Mesenchymal stem cell (in vitro differentiated cells and primary cell): ENCODE results near the gene CYP39A1.

Experiments
- DNase-seq: peaks from one replicate; pipeline ENCODE4 v3.0.0-alpha.2; 2013
- H2AFZ ChIP-seq: one replicate; pipeline ENCODE4 v1.6.1; 2013; ENCODE audit warnings: low read depth, mild to moderate bottlenecking, control low read depth, inconsistent platforms, low read length, moderate library complexity
- H2AK5ac ChIP-seq: 2 replicates; pipeline ENCODE4 v1.6.1; 2013; ENCODE audit warnings: low read length, moderate library complexity, mild to moderate bottlenecking, inconsistent platforms; ENCODE audit not compliant: severe bottlenecking
- H2BK120ac ChIP-seq: one replicate; pipeline ENCODE4 v1.6.1; 2013; ENCODE audit warnings: low read depth, mild to moderate bottlenecking, inconsistent platforms, low read length, moderate library complexity
- H2BK12ac ChIP-seq, 2 experiments: one replicate each; pipeline ENCODE4 v1.6.1; 2013; ENCODE audit warnings: inconsistent platforms in 2 of 2, low read length in 2 of 2, mild to moderate bottlenecking in 2 of 2, moderate library complexity in 2 of 2, control low read depth in 1 of 2
- H2BK15ac ChIP-seq: one replicate; pipeline ENCODE4 v1.6.1; 2013; ENCODE audit warnings: mild to moderate bottlenecking, low read depth, inconsistent platforms; ENCODE audit not compliant: poor library complexity, severe bottlenecking
- H2BK5ac ChIP-seq: 2 replicates; pipeline ENCODE4 v1.6.1; 2013; ENCODE audit warnings: low read depth, mild to moderate bottlenecking, low read length, control low read depth, inconsistent platforms; ENCODE audit not compliant: poor library complexity, severe bottlenecking
- H3K14ac ChIP-seq, 2 experiments: one replicate each; pipeline ENCODE4 v1.6.1; 2013; ENCODE audit warnings: inconsistent platforms in 2 of 2, low read length in 2 of 2, control low read depth in 1 of 2, mild to moderate bottlenecking in 1 of 2, moderate library complexity in 1 of 2
- H3K18ac ChIP-seq, 2 experiments: one replicate each; pipeline ENCODE4 v1.6.1; 2013; ENCODE audit warnings: inconsistent platforms in 2 of 2, low read length in 2 of 2, control low read depth in 1 of 2, low read depth in 1 of 2, mild to moderate bottlenecking in 1 of 2
- H3K23ac ChIP-seq, 2 experiments: one replicate each; pipeline ENCODE4 v1.6.1; 2013; ENCODE audit warnings: inconsistent platforms in 2 of 2, low read length in 2 of 2, mild to moderate bottlenecking in 2 of 2, moderate library complexity in 2 of 2, control low read depth in 1 of 2
- H3K27ac ChIP-seq: 2 replicates; pipeline ENCODE4 v1.5.1; 2013; ENCODE audit warnings: mild to moderate bottlenecking, moderate library complexity, low read length, control low read depth, inconsistent platforms; ENCODE audit not compliant: poor library complexity, severe bottlenecking
- H3K27me3 ChIP-seq, 2 experiments: 2 replicates each; pipeline versions ENCODE4 v1.6.1 to v1.7.0; 2013; ENCODE audit warnings: low read length in 2 of 2, mild to moderate bottlenecking in 2 of 2, moderate library complexity in 2 of 2, control low read depth in 1 of 2, inconsistent platforms in 1 of 2; ENCODE audit not compliant: control insufficient read depth in 1 of 2, insufficient read depth in 1 of 2
- H3K36me3 ChIP-seq, 2 experiments: 2 replicates each; pipeline versions ENCODE4 v1.6.1 to v1.7.0; 2013; ENCODE audit warnings: low read length in 2 of 2, control low read depth in 1 of 2, inconsistent platforms in 1 of 2, low read depth in 1 of 2, mild to moderate bottlenecking in 1 of 2; ENCODE audit not compliant: insufficient read depth in 2 of 2, control insufficient read depth in 1 of 2
- H3K4ac ChIP-seq, 2 experiments: one replicate each; pipeline ENCODE4 v1.6.1; 2013; ENCODE audit warnings: inconsistent platforms in 2 of 2, low read length in 2 of 2, mild to moderate bottlenecking in 2 of 2, moderate library complexity in 2 of 2, control low read depth in 1 of 2, low read depth in 1 of 2
- H3K4me1 ChIP-seq: 2 replicates; pipeline ENCODE4 v1.6.1; 2013; ENCODE audit warnings: low read depth, low read length, control low read depth; ENCODE audit not compliant: control insufficient read depth, insufficient read depth
- H3K4me2 ChIP-seq: 2 replicates; pipeline ENCODE4 v1.6.1; 2013; ENCODE audit warnings: low read length, mild to moderate bottlenecking, inconsistent platforms; ENCODE audit not compliant: poor library complexity, severe bottlenecking
- H3K4me3 ChIP-seq, 2 experiments: 2 replicates each; pipeline versions ENCODE4 v1.5.1 to v1.7.0; 2013; ENCODE audit warnings: low read length in 2 of 2, mild to moderate bottlenecking in 2 of 2, control low read depth in 1 of 2, low read depth in 1 of 2; ENCODE audit not compliant: insufficient read depth in 1 of 2
- H3K79me1 ChIP-seq: replicated peaks from 2 replicates; pipeline ENCODE4 v1.6.1; 2013; ENCODE audit warnings: mild to moderate bottlenecking, control low read depth, low read length, inconsistent platforms; ENCODE audit not compliant: poor library complexity, severe bottlenecking
- H3K9ac ChIP-seq: 2 replicates; pipeline ENCODE4 v1.7.0; 2013; ENCODE audit warnings: mild to moderate bottlenecking, low read length, moderate library complexity
- H3K9me3 ChIP-seq: 2 replicates; pipeline ENCODE4 v1.7.0; 2013; ENCODE audit warnings: mild to moderate bottlenecking, low read length; ENCODE audit not compliant: control insufficient read depth
- H4K8ac ChIP-seq: one replicate; pipeline ENCODE4 v1.6.1; 2013; ENCODE audit warnings: inconsistent platforms, mild to moderate bottlenecking, low read length, moderate library complexity
- H4K91ac ChIP-seq: one replicate; pipeline ENCODE4 v1.6.1; 2013; ENCODE audit warnings: mild to moderate bottlenecking, low read length, inconsistent platforms
- WGBS: methylation state at CpG from one replicate; pipeline ENCODE4 v1.1.7; 2013; ENCODE audit warnings: mixed read lengths; 5-methylcytosine and 5-hydroxymethylcytosine counted together

Gene CYP39A1

GRCh38 chr6:46586906-46587305 is 65.7 kb downstream of the CYP39A1 start:
- H3K14ac ChIP-seq, result no peak overlapping the region
- no peak overlapping the region for H3K27ac ChIP-seq
- DNase-seq, result no peak
- no peak overlapping the region for H2AFZ ChIP-seq
- H3K9ac ChIP-seq, result no peak overlapping the region
- H3K36me3 ChIP-seq, result no peaks in the 10 kb centered on the region
- H4K8ac ChIP-seq, result no peak overlapping the region
- no peaks in the 10 kb centered on the region for H3K27me3 ChIP-seq
- H3K18ac ChIP-seq, result no peak overlapping the region
- no peak overlapping the region for H2BK12ac ChIP-seq
- no peaks in the 10 kb centered on the region for H3K9me3 ChIP-seq
- no peaks in the 10 kb centered on the region for H3K4me1 ChIP-seq
- H3K4me3 ChIP-seq, result no peak overlapping the region
- H2BK5ac ChIP-seq, result no peak overlapping the region
- no peaks in the 10 kb centered on the region for H3K79me1 ChIP-seq
- no peak overlapping the region for H4K91ac ChIP-seq
- H3K23ac ChIP-seq, result no peak overlapping the region
- H2BK120ac ChIP-seq, result no peak overlapping the region
- H3K4ac ChIP-seq, result no peak overlapping the region
- H3K4me2 ChIP-seq, result no peak overlapping the region
- WGBS, result 59% methylated on average over 2 of the region's 2 CpGs
- no peak overlapping the region for H2BK15ac ChIP-seq
- H2AK5ac ChIP-seq, result no peak overlapping the region

GRCh38 chr6:46584586-46584985 is 68.0 kb downstream of the CYP39A1 start:
- Histone ChIP-seq H2BK15ac (no peak overlapping the region), H3K36me3 (no peaks in the 10 kb centered on the region), H3K14ac (no peak overlapping the region), H3K27ac (peak overlapping the region; percentile 70), H4K8ac (no peak overlapping the region), H3K4me1 (no peaks in the 10 kb centered on the region), H2AFZ (no peak overlapping the region), H3K23ac (no peak overlapping the region), H3K4me3 (no peak overlapping the region), H2BK5ac (no peak overlapping the region), H3K79me1 (no peaks in the 10 kb centered on the region), H3K18ac (no peak overlapping the region), H3K9ac (no peak overlapping the region), H3K4me2 (no peak overlapping the region), H2BK12ac (no peak overlapping the region), H3K9me3 (no peaks in the 10 kb centered on the region), H4K91ac (no peak overlapping the region), H2AK5ac (no peak overlapping the region), H3K4ac (no peak overlapping the region), H2BK120ac (no peak overlapping the region), H3K27me3 (no peaks in the 10 kb centered on the region)
- WGBS, result 79% methylated on average over 3 of the region's 3 CpGs
- no peak for DNase-seq

GRCh38 chr6:46583721-46584120 is 68.9 kb downstream of the CYP39A1 start:
- Histone ChIP-seq H2BK5ac (no peak overlapping the region), H4K8ac (no peak overlapping the region), H3K18ac (no peak overlapping the region), H3K36me3 (no peaks in the 10 kb centered on the region), H3K14ac (no peak overlapping the region), H3K9ac (no peak overlapping the region), H3K79me1 (no peaks in the 10 kb centered on the region), H2BK15ac (no peak overlapping the region), H3K4me2 (no peak overlapping the region), H2BK120ac (no peak overlapping the region), H3K4me1 (no peaks in the 10 kb centered on the region), H3K27me3 (no peaks in the 10 kb centered on the region), H2AK5ac (no peak overlapping the region), H2BK12ac (no peak overlapping the region), H3K23ac (no peak overlapping the region), H2AFZ (no peak overlapping the region), H3K27ac (no peak overlapping the region), H3K4ac (no peak overlapping the region), H3K9me3 (no peaks in the 10 kb centered on the region), H4K91ac (no peak overlapping the region), H3K4me3 (no peak overlapping the region)
- 100% methylated on average over 2 of the region's 4 CpGs for WGBS
- DNase-seq, result no peak

- H2BK5ac ChIP-seq, result no peak overlapping the region
- no peak overlapping the region for H2AK5ac ChIP-seq
- no peak overlapping the region for H3K4me2 ChIP-seq
- H3K4me1 ChIP-seq, result no peaks in the 10 kb centered on the region
- H4K91ac ChIP-seq, result no peak overlapping the region
- DNase-seq, result no peak
- H3K18ac ChIP-seq, result no peak overlapping the region
- WGBS, result no CpG with 5 or more reads among the region's 2 CpGs
- no peaks in the 10 kb centered on the region for H3K36me3 ChIP-seq
- no peak overlapping the region for H3K27ac ChIP-seq
- no peaks in the 10 kb centered on the region for H3K9me3 ChIP-seq
- H3K4me3 ChIP-seq, result no peak overlapping the region
- no peak overlapping the region for H2AFZ ChIP-seq
- H4K8ac ChIP-seq, result no peak overlapping the region
- H3K79me1 ChIP-seq, result no peaks in the 10 kb centered on the region
- H3K27me3 ChIP-seq, result no peaks in the 10 kb centered on the region
- H2BK12ac ChIP-seq, result no peak overlapping the region
- H3K14ac ChIP-seq, result no peak overlapping the region
- H2BK120ac ChIP-seq, result no peak overlapping the region
- H3K4ac ChIP-seq, result no peak overlapping the region
- H2BK15ac ChIP-seq, result no peak overlapping the region
- H3K23ac ChIP-seq, result no peak overlapping the region
- no peak overlapping the region for H3K9ac ChIP-seq
These were observed 69.5 kb downstream of the CYP39A1 start for GRCh38 chr6:46583081-46583480.
